Esophagus squamous epithelium (tissue), 5 donors: ENCODE results near the gene UBR3. TPM values are rescaled to one million over a fixed set of nuclear protein-coding genes. Genes with fewer than 3 reads are reported as not detected.

Experiments used
- DNase-seq: peaks from one replicate; lab custom pipeline; 2025; lab: John Stamatoyannopoulos, UW
- H3K27ac ChIP-seq, 4 donors: fragments of 200-600 bp; sonication (generic); one replicate each; pipeline ENCODE4 v1.5.1; 2016 to 2019; ENCODE audit warnings: mild to moderate bottlenecking in 1 of 4
- H3K27me3 ChIP-seq, 4 donors: fragments of 200-600 bp; sonication (generic); 1 replicate in 3 of 4; 2 replicates in 1 of 4; pipeline versions ENCODE4 v1.5.1 to v1.6.0; 2017 to 2021; ENCODE audit warnings: antibody characterized with exemption in 1 of 4
- H3K36me3 ChIP-seq, 3 donors: fragments of 200-600 bp; sonication (generic); one replicate each; pipeline ENCODE4 v1.5.1; 2016 to 2019
- H3K4me1 ChIP-seq, 3 donors: fragments of 200-600 bp; sonication (generic); one replicate each; pipeline ENCODE4 v1.5.1; 2017 to 2019
- H3K4me3 ChIP-seq, 4 donors: fragments of 200-600 bp; sonication (generic); 1 replicate in 3 of 4; 2 replicates in 1 of 4; pipeline ENCODE4 v1.5.1; 2016 to 2019; ENCODE audit warnings: mild to moderate bottlenecking in 2 of 4, moderate library complexity in 1 of 4
- H3K9me3 ChIP-seq, 3 donors: fragments of 200-600 bp; sonication (generic); one replicate each; pipeline ENCODE4 v1.5.1; 2016 to 2019
- CTCF ChIP-seq, 6 experiments: fragments of 450-650 bp in 4 of 6; fragments of 200-600 bp in 2 of 6; sonication (generic) in 2 of 6; IDR thresholded peaks; one replicate each; pipeline ENCODE4 v1.5.1; 2016 to 2019; ENCODE audit warnings: antibody characterized with exemption in 6 of 6, mild to moderate bottlenecking in 4 of 6, moderate library complexity in 4 of 6
- POLR2A ChIP-seq, 4 donors: fragments of 450-650 bp; IDR thresholded peaks; one replicate each; pipeline ENCODE4 v1.6.1; 2017; ENCODE audit warnings: antibody characterized with exemption in 4 of 4, mild to moderate bottlenecking in 4 of 4, moderate library complexity in 3 of 4
- WGBS, 2 donors: methylation state at CpG; one replicate each; pipeline ENCODE4 v1.1.5; 2018; 5-methylcytosine and 5-hydroxymethylcytosine counted together
- intact Hi-C: fragments of 100-400 bp; cut with DNase I; formaldehyde crosslinking; loops from one replicate; pipeline ENCODE4 v1.15.0; 2022
- total RNA-seq, 4 donors: library from RNA; depleted of rRNA; stranded (reverse); fragments of >200 nt; gene quantifications; one replicate each; pipeline ENCODE4 v1.1.0, GENCODE V29; 2016
- donor health status: DM: yes; HTN: yes; CAD: no.

UBR3 gene
- total RNA-seq, 4 donors from 2014 or later, result 26.9 to 56.8 (median 43.2) TPM

GRCh38 chr2:170086751-170087412 is 259.6 kb downstream of the UBR3 start:
- Histone ChIP-seq H3K36me3 (peaks cover 0 to 23% (median 0%) of the 10 kb centered on the region in 3 donors), H3K4me3 (no peak overlapping the region), H3K9me3 (no peaks in the 10 kb centered on the region), H3K4me1 (peaks cover 0 to 10% (median 0%) of the 10 kb centered on the region in 3 donors), H3K27me3 (no peaks in the 10 kb centered on the region), H3K27ac (no peak overlapping the region)
- intact Hi-C loops, result no loop called here
- DNase-seq, result no peak
- TF ChIP-seq POLR2A (IDR thresholded peaks at IDR 0.05) (no peak), CTCF (IDR thresholded peaks at IDR 0.05) (no peak)
- 60 to 73% methylated on average over 2 of the region's 2 CpGs for WGBS, 2 donors

- Histone ChIP-seq H3K4me3 (no peak overlapping the region), H3K4me1 (peaks cover 0 to 10% (median 0%) of the 10 kb centered on the region in 3 donors), H3K27me3 (no peaks in the 10 kb centered on the region), H3K9me3 (no peaks in the 10 kb centered on the region), H3K36me3 (peaks cover 0 to 18% (median 0%) of the 10 kb centered on the region in 3 donors), H3K27ac (no peak overlapping the region)
- TF ChIP-seq CTCF (IDR thresholded peaks at IDR 0.05) (no peak), POLR2A (IDR thresholded peaks at IDR 0.05) (no peak)
- DNase-seq, result no peak
- intact Hi-C loops, result no loop called here
- WGBS, 2 donors, result 87 to 89% methylated on average over 2 of the region's 2 CpGs
Measured at GRCh38 chr2:170087413-170087793, 260.1 kb downstream of the UBR3 start.

GRCh38 chr2:170088776-170089175 is 261.5 kb downstream of the UBR3 start:
- no peak for DNase-seq
- Histone ChIP-seq H3K4me1 (peaks cover 0 to 10% (median 0%) of the 10 kb centered on the region in 3 donors), H3K36me3 (peaks cover 0 to 9% (median 0%) of the 10 kb centered on the region in 3 donors), H3K27me3 (no peaks in the 10 kb centered on the region), H3K27ac (no peak overlapping the region), H3K4me3 (no peak overlapping the region), H3K9me3 (no peaks in the 10 kb centered on the region)
- intact Hi-C loops, result no loop called here
- WGBS, 2 donors, result 58 to 81% methylated on average over 5 of the region's 5 CpGs
- TF ChIP-seq CTCF (IDR thresholded peaks at IDR 0.05), result no peak
- TF ChIP-seq POLR2A (IDR thresholded peaks at IDR 0.05), result no peak

GRCh38 chr2:170090229-170090628 is 263.0 kb downstream of the UBR3 start:
- intact Hi-C loops, result no loop called here
- Histone ChIP-seq H3K9me3 (no peaks in the 10 kb centered on the region), H3K4me3 (no peak overlapping the region), H3K4me1 (peaks cover 0 to 10% (median 0%) of the 10 kb centered on the region in 3 donors), H3K36me3 (no peaks in the 10 kb centered on the region), H3K27me3 (no peaks in the 10 kb centered on the region), H3K27ac (no peak overlapping the region)
- no peak for TF ChIP-seq CTCF (IDR thresholded peaks at IDR 0.05)
- DNase-seq, result no peak

- peaks cover 0 to 10% (median 0%) of the 10 kb centered on the region in 3 donors for H3K4me1 ChIP-seq
- H3K9me3 ChIP-seq, result no peaks in the 10 kb centered on the region
- 77 to 94% methylated on average over 2 to 3 of the region's 3 CpGs for WGBS, 2 donors
- H3K36me3 ChIP-seq, result no peaks in the 10 kb centered on the region
- no peak overlapping the region for H3K4me3 ChIP-seq
- no peaks in the 10 kb centered on the region for H3K27me3 ChIP-seq
- no peak for DNase-seq
- intact Hi-C loops, result no loop called here
- no peak overlapping the region for H3K27ac ChIP-seq
- no peak for TF ChIP-seq CTCF (IDR thresholded peaks at IDR 0.05)
- TF ChIP-seq POLR2A (IDR thresholded peaks at IDR 0.05), result no peak
Measured at GRCh38 chr2:170091436-170091835, 264.2 kb downstream of the UBR3 start.
